Measurements from ENCODE around the gene CHRNA4. TPM values are rescaled to one million over a fixed set of nuclear protein-coding genes. Genes with fewer than 3 reads are reported as not detected.

CHRNA4 gene
- not detected in 2 replicates for total RNA-seq

GRCh38 chr20:63360850-63361518 is at the start of gene CHRNA4:
TSS of gene CHRNA4 (minus strand) at chr20:63361349. CDS start at chr20:63361165, 184 bp downstream.
- intact Hi-C loops (cut with micrococcal nuclease) = no loop called here
- Mint-ChIP-seq H3K4me1 (ENCODE audit: low read depth) (no peaks in the 10 kb centered on the region), H3K27me3 (ENCODE audit: insufficient read depth) (peaks cover 8% of the 10 kb centered on the region), H3K36me3 (ENCODE audit: low read depth) (no peaks in the 10 kb centered on the region), H3K27ac (no peak within 1 kb of the TSS), H3K9me3 (no peaks in the 10 kb centered on the region), H3K4me3 (no peak within 1 kb of the TSS)
- DNase-seq (ENCODE audit: low spot score) = no peak

GRCh38 chr20:63409834-63410435 is 48.8 kb upstream of the CHRNA4 start:
- Mint-ChIP-seq H3K27ac (no peak overlapping the region), H3K36me3 (ENCODE audit: low read depth) (no peaks in the 10 kb centered on the region), H3K27me3 (ENCODE audit: insufficient read depth) (no peaks in the 10 kb centered on the region), H3K4me3 (no peak overlapping the region), H3K9me3 (no peaks in the 10 kb centered on the region), H3K4me1 (ENCODE audit: low read depth) (no peaks in the 10 kb centered on the region)
- no peak for DNase-seq (ENCODE audit: low spot score)
- intact Hi-C loops (cut with micrococcal nuclease) = no loop called here

GRCh38 chr20:63409066-63409833 is 48.1 kb upstream of the CHRNA4 start:
- intact Hi-C loops (cut with micrococcal nuclease) = no loop called here
- no peak overlapping the region for H3K27ac Mint-ChIP-seq
- no peak for DNase-seq (ENCODE audit: low spot score)
- H3K4me1 Mint-ChIP-seq (ENCODE audit: low read depth) = no peaks in the 10 kb centered on the region
- H3K4me3 Mint-ChIP-seq = no peak overlapping the region
- no peaks in the 10 kb centered on the region for H3K27me3 Mint-ChIP-seq (ENCODE audit: insufficient read depth)
- H3K9me3 Mint-ChIP-seq = no peaks in the 10 kb centered on the region
- H3K36me3 Mint-ChIP-seq (ENCODE audit: low read depth) = no peaks in the 10 kb centered on the region

- Mint-ChIP-seq H3K9me3 (no peaks in the 10 kb centered on the region), H3K4me1 (ENCODE audit: low read depth) (no peaks in the 10 kb centered on the region)
Observed at GRCh38 chr20:63408684-63409046, 47.5 kb upstream of the CHRNA4 start.

GRCh38 chr20:63407928-63408683 is 47.0 kb upstream of the CHRNA4 start:
- Mint-ChIP-seq H3K27me3 (ENCODE audit: insufficient read depth) (no peaks in the 10 kb centered on the region), H3K27ac (no peak overlapping the region), H3K4me1 (ENCODE audit: low read depth) (no peaks in the 10 kb centered on the region), H3K36me3 (ENCODE audit: low read depth) (no peaks in the 10 kb centered on the region), H3K4me3 (no peak overlapping the region), H3K9me3 (no peaks in the 10 kb centered on the region)
- intact Hi-C loops (cut with micrococcal nuclease) = no loop called here
- DNase-seq (ENCODE audit: low spot score) = no peak

More at GRCh38 chr20:63408684-63409046, 47.5 kb upstream of the CHRNA4 start:
- Mint-ChIP-seq H3K36me3 (ENCODE audit: low read depth) (no peaks in the 10 kb centered on the region), H3K4me3 (no peak overlapping the region), H3K27ac (no peak overlapping the region), H3K27me3 (ENCODE audit: insufficient read depth) (no peaks in the 10 kb centered on the region)
- no peak for DNase-seq (ENCODE audit: low spot score)
- intact Hi-C loops (cut with micrococcal nuclease) = no loop called here

- H3K4me1 Mint-ChIP-seq (ENCODE audit: low read depth) = no peaks in the 10 kb centered on the region
- no peaks in the 10 kb centered on the region for H3K36me3 Mint-ChIP-seq (ENCODE audit: low read depth)
- intact Hi-C loops (cut with micrococcal nuclease) = no loop called here
- no peaks in the 10 kb centered on the region for H3K9me3 Mint-ChIP-seq
- no peaks in the 10 kb centered on the region for H3K27me3 Mint-ChIP-seq (ENCODE audit: insufficient read depth)
- no peak overlapping the region for H3K4me3 Mint-ChIP-seq
- no peak for DNase-seq (ENCODE audit: low spot score)
- no peak overlapping the region for H3K27ac Mint-ChIP-seq
Observed at GRCh38 chr20:63406617-63407245, 45.6 kb upstream of the CHRNA4 start.

- DNase-seq (ENCODE audit: low spot score) = no peak
- Mint-ChIP-seq H3K4me1 (ENCODE audit: low read depth) (no peaks in the 10 kb centered on the region), H3K4me3 (no peak overlapping the region), H3K27ac (no peak overlapping the region), H3K36me3 (ENCODE audit: low read depth) (no peaks in the 10 kb centered on the region), H3K9me3 (no peaks in the 10 kb centered on the region), H3K27me3 (ENCODE audit: insufficient read depth) (no peaks in the 10 kb centered on the region)
- intact Hi-C loops (cut with micrococcal nuclease) = no loop called here
Observed at GRCh38 chr20:63406011-63406410, 44.9 kb upstream of the CHRNA4 start.

GRCh38 chr20:63405102-63405730 is 44.1 kb upstream of the CHRNA4 start:
- intact Hi-C loops (cut with micrococcal nuclease) = no loop called here
- Mint-ChIP-seq H3K4me3 (no peak overlapping the region), H3K4me1 (ENCODE audit: low read depth) (no peaks in the 10 kb centered on the region), H3K36me3 (ENCODE audit: low read depth) (no peaks in the 10 kb centered on the region), H3K9me3 (no peaks in the 10 kb centered on the region), H3K27me3 (ENCODE audit: insufficient read depth) (no peaks in the 10 kb centered on the region), H3K27ac (no peak overlapping the region)
- DNase-seq (ENCODE audit: low spot score) = no peak

- Mint-ChIP-seq H3K4me1 (ENCODE audit: low read depth) (no peaks in the 10 kb centered on the region), H3K9me3 (no peaks in the 10 kb centered on the region), H3K27me3 (ENCODE audit: insufficient read depth) (no peaks in the 10 kb centered on the region), H3K4me3 (no peak overlapping the region), H3K27ac (no peak overlapping the region), H3K36me3 (ENCODE audit: low read depth) (no peaks in the 10 kb centered on the region)
- intact Hi-C loops (cut with micrococcal nuclease) = no loop called here
- no peak for DNase-seq (ENCODE audit: low spot score)
Observed at GRCh38 chr20:63404129-63405085, 43.3 kb upstream of the CHRNA4 start.

GRCh38 chr20:63403403-63404105 is 42.4 kb upstream of the CHRNA4 start:
- H3K9me3 Mint-ChIP-seq = no peaks in the 10 kb centered on the region
- no peak for DNase-seq (ENCODE audit: low spot score)
- no peak overlapping the region for H3K27ac Mint-ChIP-seq
- H3K4me1 Mint-ChIP-seq (ENCODE audit: low read depth) = no peaks in the 10 kb centered on the region
- H3K4me3 Mint-ChIP-seq = no peak overlapping the region
- no peaks in the 10 kb centered on the region for H3K36me3 Mint-ChIP-seq (ENCODE audit: low read depth)
- intact Hi-C loops (cut with micrococcal nuclease) = no loop called here
- H3K27me3 Mint-ChIP-seq (ENCODE audit: insufficient read depth) = no peaks in the 10 kb centered on the region

- H3K27me3 Mint-ChIP-seq (ENCODE audit: insufficient read depth) = no peaks in the 10 kb centered on the region
- no peaks in the 10 kb centered on the region for H3K9me3 Mint-ChIP-seq
- no peaks in the 10 kb centered on the region for H3K4me1 Mint-ChIP-seq (ENCODE audit: low read depth)
Observed at GRCh38 chr20:63402860-63403220, 41.7 kb upstream of the CHRNA4 start.

More at GRCh38 chr20:63402860-63403220, 41.7 kb upstream of the CHRNA4 start:
- H3K27ac Mint-ChIP-seq = no peak overlapping the region
- H3K36me3 Mint-ChIP-seq (ENCODE audit: low read depth) = no peaks in the 10 kb centered on the region
- no peak overlapping the region for H3K4me3 Mint-ChIP-seq
- DNase-seq (ENCODE audit: low spot score) = no peak
- intact Hi-C loops (cut with micrococcal nuclease) = no loop called here

All from activated T-helper 1 cell treated with anti-CD3 and anti-CD28 coated beads, Interleukin-12 subunit alpha, Interleukin-12 subunit beta, Interleukin-2, Interleukin-4 antibody, amounts not matched to agents 30 ng/mL and 10 ng/mL and 1 ng/mL, durations not matched to agents 14 hours and 24 hours and 36 hours (primary cell).